ENCODE measurements around the gene LIPA.
"Not testable (repeated sequence)": the region's sequence is repeated elsewhere in the genome, so short reads cannot be mapped to it uniquely, and the experiment has no call there.

DNA sequence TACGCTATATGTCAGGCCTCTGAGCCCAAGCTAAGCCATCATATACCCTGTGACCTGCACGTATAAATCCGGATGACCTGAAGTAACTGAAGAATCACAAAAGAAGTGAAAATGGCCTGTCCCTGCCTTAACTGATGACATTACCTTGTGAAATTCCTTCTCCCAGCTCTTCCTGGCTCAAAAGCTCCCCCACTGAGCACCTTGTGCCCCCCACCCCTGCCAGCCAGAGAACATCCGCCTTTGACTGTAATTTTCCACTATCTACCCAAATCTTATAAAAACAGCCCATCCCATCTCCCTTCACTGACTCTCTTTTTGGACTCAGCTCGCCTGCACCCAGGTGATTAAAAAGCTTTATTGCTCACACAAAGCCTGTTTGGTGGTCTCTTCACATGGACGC is 33.1 kb upstream of the LIPA start:
- TF ChIP-seq NR2F2 (IDR thresholded peaks at IDR 0.05); SP1 (IDR thresholded peaks at IDR 0.05); HNF4G (IDR thresholded peaks at IDR 0.05); TAF1 (conservative IDR thresholded peaks at IDR 0.05); RAD21 (IDR thresholded peaks at IDR 0.05); YY1 (IDR thresholded peaks at IDR 0.05); EGR1 (IDR thresholded peaks at IDR 0.05; ENCODE audit: low read depth in 2 of 2): not testable (repeated sequence)
- TF ChIP-seq, protein P1, sequence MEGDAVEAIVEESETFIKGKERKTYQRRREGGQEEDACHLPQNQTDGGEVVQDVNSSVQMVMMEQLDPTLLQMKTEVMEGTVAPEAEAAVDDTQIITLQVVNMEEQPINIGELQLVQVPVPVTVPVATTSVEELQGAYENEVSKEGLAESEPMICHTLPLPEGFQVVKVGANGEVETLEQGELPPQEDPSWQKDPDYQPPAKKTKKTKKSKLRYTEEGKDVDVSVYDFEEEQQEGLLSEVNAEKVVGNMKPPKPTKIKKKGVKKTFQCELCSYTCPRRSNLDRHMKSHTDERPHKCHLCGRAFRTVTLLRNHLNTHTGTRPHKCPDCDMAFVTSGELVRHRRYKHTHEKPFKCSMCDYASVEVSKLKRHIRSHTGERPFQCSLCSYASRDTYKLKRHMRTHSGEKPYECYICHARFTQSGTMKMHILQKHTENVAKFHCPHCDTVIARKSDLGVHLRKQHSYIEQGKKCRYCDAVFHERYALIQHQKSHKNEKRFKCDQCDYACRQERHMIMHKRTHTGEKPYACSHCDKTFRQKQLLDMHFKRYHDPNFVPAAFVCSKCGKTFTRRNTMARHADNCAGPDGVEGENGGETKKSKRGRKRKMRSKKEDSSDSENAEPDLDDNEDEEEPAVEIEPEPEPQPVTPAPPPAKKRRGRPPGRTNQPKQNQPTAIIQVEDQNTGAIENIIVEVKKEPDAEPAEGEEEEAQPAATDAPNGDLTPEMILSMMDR (IDR thresholded peaks at IDR 0.05; ENCODE audit: low read depth, low read length, missing input control): not testable (repeated sequence)
- TF ChIP-seq, protein P2, sequence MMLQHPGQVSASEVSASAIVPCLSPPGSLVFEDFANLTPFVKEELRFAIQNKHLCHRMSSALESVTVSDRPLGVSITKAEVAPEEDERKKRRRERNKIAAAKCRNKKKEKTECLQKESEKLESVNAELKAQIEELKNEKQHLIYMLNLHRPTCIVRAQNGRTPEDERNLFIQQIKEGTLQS (IDR thresholded peaks at IDR 0.05): not testable (repeated sequence)
- TF ChIP-seq, protein P3, sequence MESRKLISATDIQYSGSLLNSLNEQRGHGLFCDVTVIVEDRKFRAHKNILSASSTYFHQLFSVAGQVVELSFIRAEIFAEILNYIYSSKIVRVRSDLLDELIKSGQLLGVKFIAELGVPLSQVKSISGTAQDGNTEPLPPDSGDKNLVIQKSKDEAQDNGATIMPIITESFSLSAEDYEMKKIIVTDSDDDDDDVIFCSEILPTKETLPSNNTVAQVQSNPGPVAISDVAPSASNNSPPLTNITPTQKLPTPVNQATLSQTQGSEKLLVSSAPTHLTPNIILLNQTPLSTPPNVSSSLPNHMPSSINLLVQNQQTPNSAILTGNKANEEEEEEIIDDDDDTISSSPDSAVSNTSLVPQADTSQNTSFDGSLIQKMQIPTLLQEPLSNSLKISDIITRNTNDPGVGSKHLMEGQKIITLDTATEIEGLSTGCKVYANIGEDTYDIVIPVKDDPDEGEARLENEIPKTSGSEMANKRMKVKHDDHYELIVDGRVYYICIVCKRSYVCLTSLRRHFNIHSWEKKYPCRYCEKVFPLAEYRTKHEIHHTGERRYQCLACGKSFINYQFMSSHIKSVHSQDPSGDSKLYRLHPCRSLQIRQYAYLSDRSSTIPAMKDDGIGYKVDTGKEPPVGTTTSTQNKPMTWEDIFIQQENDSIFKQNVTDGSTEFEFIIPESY (IDR thresholded peaks at IDR 0.05): not testable (repeated sequence)
- TF ChIP-seq, protein P4, sequence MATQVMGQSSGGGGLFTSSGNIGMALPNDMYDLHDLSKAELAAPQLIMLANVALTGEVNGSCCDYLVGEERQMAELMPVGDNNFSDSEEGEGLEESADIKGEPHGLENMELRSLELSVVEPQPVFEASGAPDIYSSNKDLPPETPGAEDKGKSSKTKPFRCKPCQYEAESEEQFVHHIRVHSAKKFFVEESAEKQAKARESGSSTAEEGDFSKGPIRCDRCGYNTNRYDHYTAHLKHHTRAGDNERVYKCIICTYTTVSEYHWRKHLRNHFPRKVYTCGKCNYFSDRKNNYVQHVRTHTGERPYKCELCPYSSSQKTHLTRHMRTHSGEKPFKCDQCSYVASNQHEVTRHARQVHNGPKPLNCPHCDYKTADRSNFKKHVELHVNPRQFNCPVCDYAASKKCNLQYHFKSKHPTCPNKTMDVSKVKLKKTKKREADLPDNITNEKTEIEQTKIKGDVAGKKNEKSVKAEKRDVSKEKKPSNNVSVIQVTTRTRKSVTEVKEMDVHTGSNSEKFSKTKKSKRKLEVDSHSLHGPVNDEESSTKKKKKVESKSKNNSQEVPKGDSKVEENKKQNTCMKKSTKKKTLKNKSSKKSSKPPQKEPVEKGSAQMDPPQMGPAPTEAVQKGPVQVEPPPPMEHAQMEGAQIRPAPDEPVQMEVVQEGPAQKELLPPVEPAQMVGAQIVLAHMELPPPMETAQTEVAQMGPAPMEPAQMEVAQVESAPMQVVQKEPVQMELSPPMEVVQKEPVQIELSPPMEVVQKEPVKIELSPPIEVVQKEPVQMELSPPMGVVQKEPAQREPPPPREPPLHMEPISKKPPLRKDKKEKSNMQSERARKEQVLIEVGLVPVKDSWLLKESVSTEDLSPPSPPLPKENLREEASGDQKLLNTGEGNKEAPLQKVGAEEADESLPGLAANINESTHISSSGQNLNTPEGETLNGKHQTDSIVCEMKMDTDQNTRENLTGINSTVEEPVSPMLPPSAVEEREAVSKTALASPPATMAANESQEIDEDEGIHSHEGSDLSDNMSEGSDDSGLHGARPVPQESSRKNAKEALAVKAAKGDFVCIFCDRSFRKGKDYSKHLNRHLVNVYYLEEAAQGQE (IDR thresholded peaks at IDR 0.05): not testable (repeated sequence)
